Measurements from ENCODE around the gene HOXA13.

The HOXA13 gene

GRCh38 chr7:27169658-27170425 lies 30.0 kb downstream of the HOXA13 start:
- DNase-seq, result no peak

DNA sequence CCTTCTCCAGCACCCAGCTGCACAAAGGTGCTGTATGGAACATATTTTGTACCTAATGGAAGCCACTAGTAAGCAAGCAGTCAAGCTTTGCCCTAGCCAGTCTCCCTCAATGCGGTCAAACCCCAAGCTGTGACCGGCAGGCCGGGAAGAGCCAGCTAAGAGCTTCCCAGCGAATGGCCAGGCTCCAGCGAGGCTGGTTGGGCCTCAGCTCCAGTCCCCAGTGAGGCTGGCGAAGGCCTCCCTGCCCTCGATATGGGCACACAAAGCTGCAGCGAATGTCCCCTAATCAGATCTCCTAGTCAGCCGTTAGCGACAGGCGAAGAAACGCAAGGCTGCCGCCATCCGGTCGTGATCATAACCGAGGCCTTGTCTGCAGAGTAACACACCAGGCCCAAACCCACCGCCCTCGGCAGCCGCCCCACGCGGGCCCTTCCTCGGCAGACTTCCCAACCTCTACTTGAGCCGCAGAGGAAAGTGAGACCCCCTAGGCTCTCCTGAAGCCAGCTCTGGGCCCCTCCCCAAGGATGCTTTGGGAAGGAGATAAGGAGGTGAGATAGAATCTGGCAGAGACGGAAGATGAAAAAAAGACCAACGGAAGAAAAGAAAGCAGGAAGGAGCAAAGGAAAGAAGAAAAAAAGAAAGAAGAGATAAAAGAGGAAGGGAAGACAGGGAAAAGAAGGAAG lies 31.5 kb downstream of the HOXA13 start:
- no peak for DNase-seq

DNA sequence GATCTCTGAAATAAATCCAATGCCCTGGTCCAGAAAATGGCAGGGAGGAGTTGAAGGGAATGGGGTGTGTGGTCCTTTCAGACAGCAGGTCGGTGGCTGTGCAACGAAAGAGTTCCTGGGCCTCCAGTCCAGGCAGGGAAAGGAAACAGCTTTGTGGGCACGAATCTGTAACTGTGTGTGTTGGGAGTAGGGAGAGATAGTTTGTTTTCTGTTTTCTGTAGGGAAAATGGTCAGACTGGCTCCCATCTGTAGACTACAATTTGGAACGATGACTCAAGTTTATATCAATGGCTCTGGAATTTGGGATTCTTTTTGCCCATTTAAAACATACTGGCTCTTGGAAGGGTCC lies 32.0 kb downstream of the HOXA13 start:
- no peak for DNase-seq

- no peak for DNase-seq
These were observed 33.1 kb downstream of the HOXA13 start for GRCh38 chr7:27166531-27167505.

DNA sequence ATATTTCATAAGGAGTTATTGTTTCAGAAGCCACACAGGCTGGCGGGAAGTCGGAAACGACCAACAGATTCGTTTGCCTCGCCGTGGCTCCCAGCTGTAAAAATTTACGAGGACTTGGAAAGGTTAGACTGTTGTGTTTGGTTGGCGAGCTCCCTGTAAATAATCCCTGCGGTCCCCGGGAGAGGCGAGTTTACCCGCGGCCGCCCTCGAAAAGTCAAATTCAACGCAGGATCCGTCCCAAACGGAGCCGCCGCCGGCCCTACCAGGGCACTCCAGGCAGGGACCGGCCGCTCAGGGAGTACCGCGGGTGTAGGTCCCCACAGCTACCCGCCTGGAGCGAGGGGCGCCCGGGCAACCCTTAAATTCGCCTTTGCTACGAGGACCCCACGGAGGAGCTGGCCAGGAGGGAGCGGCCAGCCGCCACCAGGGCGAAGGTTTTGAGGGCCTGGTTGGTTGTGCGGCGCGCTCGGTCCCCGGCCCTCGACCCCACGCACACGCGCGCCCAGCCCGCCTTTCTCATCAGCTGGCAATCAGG lies 33.8 kb downstream of the HOXA13 start:
- no peak for DNase-seq

- DNase-seq, result no peak
These were observed 34.5 kb downstream of the HOXA13 start, which contains the start of gene HOXA9 for GRCh38 chr7:27165089-27165995. TSS of gene HOXA9 (minus strand) at chr7:27165537. CDS start at chr7:27165457, 80 bp downstream.

GRCh38 chr7:27164367-27165088 lies 35.4 kb downstream of the HOXA13 start:
- DNase-seq, result no peak

GRCh38 chr7:27164045-27164366 lies 35.9 kb downstream of the HOXA13 start:
- DNase-seq, result no peak

- no peak for DNase-seq
These were observed 36.4 kb downstream of the HOXA13 start for GRCh38 chr7:27163288-27164044.

DNA sequence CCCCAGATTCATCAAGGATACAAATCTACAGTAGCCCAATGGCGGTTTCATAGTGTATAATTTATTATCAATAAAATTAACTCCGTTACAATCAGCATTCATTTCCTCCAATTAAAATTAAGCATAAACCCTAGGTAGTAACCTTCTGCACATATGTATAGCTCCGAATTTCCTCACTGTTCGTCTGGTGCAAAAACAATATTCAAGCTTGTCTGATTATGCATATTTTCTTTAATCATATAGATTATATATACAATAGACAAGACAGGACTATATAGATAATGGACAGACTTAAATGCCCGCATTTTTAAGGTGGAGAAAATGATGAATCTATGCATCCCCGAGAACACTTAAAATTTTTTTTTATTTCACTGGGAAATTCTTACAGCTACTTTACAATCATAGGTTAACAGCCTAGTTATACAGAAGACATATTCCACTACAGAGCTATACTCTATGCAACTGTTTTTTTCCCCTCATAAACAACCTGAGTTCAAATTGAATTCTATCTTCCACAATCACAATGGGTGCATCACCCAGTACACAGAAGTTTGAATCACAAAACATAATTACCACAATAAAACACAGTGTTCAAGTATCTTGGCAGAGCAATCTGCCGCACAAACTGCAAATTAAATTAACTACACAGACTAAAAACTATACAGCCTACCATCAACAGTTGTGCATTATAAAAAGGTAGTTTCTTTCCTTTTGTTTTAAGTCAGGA lies 37.2 kb downstream of the HOXA13 start:
- no peak for DNase-seq

DNA sequence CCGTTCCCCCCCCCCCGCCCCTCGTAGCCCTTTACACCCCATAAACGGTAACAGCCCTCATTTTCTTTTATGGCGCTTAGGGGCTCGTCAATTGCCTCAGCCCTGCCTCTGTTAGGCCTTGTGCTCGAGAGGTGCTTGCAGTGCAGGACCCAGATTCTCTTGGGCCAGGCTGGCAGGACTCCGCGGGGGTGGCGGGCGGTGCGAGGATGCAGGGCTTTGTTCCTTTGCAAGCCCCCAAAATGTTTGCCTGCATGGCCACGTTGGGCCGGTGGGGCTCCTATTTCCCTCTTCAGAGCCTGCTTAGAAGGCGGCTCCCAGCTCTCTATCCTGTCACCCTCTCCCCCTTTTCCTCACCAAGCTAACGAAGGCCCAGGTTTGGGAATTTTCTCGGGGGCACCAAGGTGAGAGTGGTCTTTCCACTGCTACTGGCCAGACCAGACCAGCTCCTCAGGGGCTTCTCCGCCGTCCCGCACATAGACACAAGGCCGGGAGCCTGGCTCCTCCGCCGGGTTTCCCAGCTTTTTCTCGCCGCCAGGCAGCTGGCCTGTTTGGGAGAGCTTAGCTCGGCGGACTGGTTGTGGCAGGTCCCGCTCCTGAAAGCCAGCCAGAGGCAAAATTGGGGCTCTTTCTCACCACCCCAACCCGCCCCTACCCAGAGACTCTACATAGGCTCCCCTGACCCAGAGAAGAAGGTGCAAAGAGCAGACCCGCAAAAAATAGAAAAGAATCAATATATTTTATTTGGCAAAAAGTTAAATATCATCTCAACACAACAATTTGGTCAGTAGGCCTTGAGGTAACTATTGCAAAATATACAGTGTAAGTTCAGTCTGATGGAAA lies 38.0 kb downstream of the HOXA13 start:
- DNase-seq, result no peak

DNA sequence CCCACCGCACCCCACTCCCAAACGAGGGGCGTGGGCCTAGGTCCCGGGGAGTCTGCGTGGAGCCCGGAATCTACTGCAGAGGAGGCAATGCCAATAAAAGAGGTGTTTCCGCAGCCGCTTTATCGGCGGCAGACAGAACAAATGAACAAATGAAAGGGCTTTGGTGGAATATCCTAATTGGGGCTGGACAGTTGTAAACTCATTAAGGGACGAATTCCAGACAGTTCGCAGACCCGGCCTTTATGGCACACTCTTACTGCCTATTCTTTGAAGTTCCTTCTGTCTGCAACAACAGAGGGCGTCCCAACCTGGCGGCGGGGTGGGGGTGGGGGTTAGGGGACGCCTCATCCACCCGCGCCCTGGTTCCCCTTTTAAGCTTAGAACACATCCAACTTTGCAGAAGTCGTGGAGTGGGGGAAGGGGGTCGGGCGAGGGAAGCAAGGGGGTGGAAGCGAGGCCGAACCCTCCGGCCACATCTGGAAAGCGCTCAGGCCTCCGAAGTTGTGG lies 38.6 kb downstream of the HOXA13 start:
- DNase-seq, result no peak

GRCh38 chr7:27160546-27161213 lies 39.2 kb downstream of the HOXA13 start:
- peak; percentile 92 for DNase-seq

- DNase-seq, result no peak
These were observed 39.7 kb downstream of the HOXA13 start for GRCh38 chr7:27160145-27160545.

DNA sequence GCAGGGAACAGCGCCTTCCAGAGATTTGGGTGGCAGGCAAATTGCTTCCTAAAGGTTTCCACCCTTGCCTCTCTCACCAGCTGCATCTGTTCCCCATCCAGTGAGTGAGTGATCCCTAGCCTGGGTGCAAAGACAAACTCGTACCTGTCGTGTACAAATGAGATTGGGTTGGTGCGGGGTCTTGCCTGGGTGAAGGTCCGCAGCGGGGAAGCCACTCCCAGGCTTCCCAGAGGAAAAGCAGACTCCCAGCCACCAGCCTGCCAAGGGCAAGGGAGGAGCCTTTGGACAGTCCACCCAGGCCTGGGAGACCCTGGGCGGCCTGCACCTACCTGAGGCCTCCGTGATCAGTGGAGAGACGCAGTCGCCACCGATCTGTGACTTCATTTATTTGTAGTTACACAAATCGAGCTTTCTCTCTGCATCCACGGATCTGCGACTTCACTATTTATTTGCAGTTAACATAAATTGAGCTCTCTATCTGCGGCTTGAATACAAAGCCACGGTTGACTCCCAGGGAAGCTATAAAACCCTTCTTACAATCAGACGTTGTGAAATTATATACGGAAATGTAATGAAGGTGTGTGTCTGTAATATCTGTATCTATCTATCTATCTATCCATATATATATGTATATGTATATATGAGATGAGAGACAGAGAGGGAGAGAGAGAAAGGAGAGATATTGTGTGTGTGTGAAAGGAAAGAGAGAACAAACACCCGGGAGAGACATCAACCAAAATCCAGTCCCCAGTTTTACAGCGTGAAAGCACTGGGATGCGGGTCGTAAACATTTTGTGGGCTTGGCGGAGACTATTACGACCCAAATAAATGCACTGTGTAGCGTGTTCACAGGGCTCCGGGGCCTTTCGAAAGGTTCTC lies 40.4 kb downstream of the HOXA13 start:
- DNase-seq, result no peak

GRCh38 chr7:27158436-27159265 lies 41.2 kb downstream of the HOXA13 start:
- DNase-seq, result no peak
